WTC11 (cell line): ENCODE measurements around the gene TMOD3. TPM values are rescaled to one million over a fixed set of nuclear protein-coding genes. Genes with fewer than 3 reads are reported as not detected.
"Not testable (repeated sequence)": the region's sequence is repeated elsewhere in the genome, so short reads cannot be mapped to it uniquely, and the experiment has no call there.

ENCODE experiments used
- ATAC-seq: fragments of 200-7000 bp; cut with Tn5 transposase; 2 replicates; pipeline ENCODE4 v1.10.0; 2021; ENCODE audit warnings: mild to moderate bottlenecking, moderate library complexity
- CTCF ChIA-PET: fragments of 300-600 bp; sonication (Branson Sonifier 250); formaldehyde crosslinking; loops from one replicate; lab custom pipeline; 2021; ENCODE audit warnings: antibody characterized with exemption; lab: Charles Lee
- POLR2A ChIA-PET: fragments of 350-600 bp; sonication (Branson Sonifier 250); formaldehyde crosslinking; loops from one replicate; lab custom pipeline; 2021; ENCODE audit warnings: antibody characterized with exemption; lab: Charles Lee
- DNase-seq: peaks from one replicate; pipeline ENCODE4 v3.0.0; 2021; ENCODE audit warnings: low spot score
- H3K27ac Mint-ChIP-seq: 2 replicates; pipeline ENCODE4 v1.8.0; 2021; ENCODE audit warnings: mixed read lengths
- H3K27me3 Mint-ChIP-seq: 2 replicates; pipeline ENCODE4 v1.8.0; 2021; ENCODE audit warnings: low read depth, mild to moderate bottlenecking, moderate library complexity, mixed read lengths
- H3K36me3 Mint-ChIP-seq: 2 replicates; pipeline ENCODE4 v1.8.0; 2021; ENCODE audit warnings: mixed read lengths
- H3K4me1 Mint-ChIP-seq: 2 replicates; pipeline ENCODE4 v1.8.0; 2022; ENCODE audit warnings: mixed read lengths
- H3K4me3 Mint-ChIP-seq: 2 replicates; pipeline ENCODE4 v1.8.0; 2021; ENCODE audit warnings: mild to moderate bottlenecking, moderate library complexity, mixed read lengths
- H3K9me3 Mint-ChIP-seq: 2 replicates; pipeline ENCODE4 v1.8.0; 2021; ENCODE audit warnings: mixed read lengths
- ATF1 ChIP-seq: sonication (generic); formaldehyde crosslinking; IDR thresholded peaks from 2 replicates; pipeline ENCODE4 v1.8.1; 2023; ENCODE audit warnings: mild to moderate bottlenecking, moderate library complexity, missing genetic modification reagents
- CBFB ChIP-seq: sonication (generic); formaldehyde crosslinking; IDR thresholded peaks from 2 replicates; pipeline ENCODE4 v1.8.1; 2022; ENCODE audit warnings: mild to moderate bottlenecking, low read depth, missing genetic modification reagents
- CREB1 ChIP-seq: sonication (generic); formaldehyde crosslinking; IDR thresholded peaks from 2 replicates; pipeline ENCODE4 v1.8.0; 2023; ENCODE audit warnings: mild to moderate bottlenecking, missing genetic modification reagents
- ELF4 ChIP-seq: sonication (generic); formaldehyde crosslinking; IDR thresholded peaks from 2 replicates; pipeline ENCODE4 v1.8.1; 2022; ENCODE audit warnings: low read depth, mild to moderate bottlenecking, moderate library complexity, missing genetic modification reagents
- FOXK1 ChIP-seq: sonication (generic); formaldehyde crosslinking; IDR thresholded peaks from 2 replicates; pipeline ENCODE4 v1.8.0; 2022; ENCODE audit warnings: mild to moderate bottlenecking, moderate library complexity, missing genetic modification reagents
- GABPB1 ChIP-seq: sonication (generic); formaldehyde crosslinking; IDR thresholded peaks from 2 replicates; pipeline ENCODE4 v1.8.1; 2023; ENCODE audit warnings: mild to moderate bottlenecking, missing genetic modification reagents
- GTF2I ChIP-seq: fragments of 250-450 bp; sonication (Bioruptor Pico); conservative IDR thresholded peaks from 2 replicates; pipeline ENCODE4 v1.4.0; 2021; ENCODE audit warnings: mild to moderate bottlenecking
- HMGA2 ChIP-seq: fragments of 250-450 bp; sonication (Bioruptor Pico); IDR thresholded peaks from 2 replicates; pipeline ENCODE4 v1.4.0; 2021; ENCODE audit warnings: mild to moderate bottlenecking, moderate library complexity
- IRF2 ChIP-seq: sonication (generic); formaldehyde crosslinking; IDR thresholded peaks from 2 replicates; pipeline ENCODE4 v1.8.0; 2022; ENCODE audit warnings: low read depth, missing genetic modification reagents, borderline replicate concordance
- NFATC4 ChIP-seq: fragments of 250-450 bp; sonication (Bioruptor Pico); IDR thresholded peaks from 2 replicates; pipeline ENCODE4 v1.9.0; 2021; ENCODE audit warnings: mild to moderate bottlenecking
- OVOL2 ChIP-seq: fragments of 250-450 bp; sonication (Bioruptor Pico); IDR thresholded peaks from 2 replicates; pipeline ENCODE4 v1.9.0; 2021; ENCODE audit warnings: mild to moderate bottlenecking, borderline replicate concordance
- TCF7 ChIP-seq: sonication (generic); formaldehyde crosslinking; IDR thresholded peaks from 2 replicates; pipeline ENCODE4 v1.8.0; 2022; ENCODE audit warnings: mild to moderate bottlenecking, low read depth, missing genetic modification reagents, moderate library complexity
- ZNF138 ChIP-seq: sonication (generic); formaldehyde crosslinking; conservative IDR thresholded peaks from 2 replicates; pipeline ENCODE4 v1.8.1; 2022; ENCODE audit warnings: mild to moderate bottlenecking, moderate library complexity, missing genetic modification reagents
- ZNF232 ChIP-seq: sonication (generic); formaldehyde crosslinking; IDR thresholded peaks from 2 replicates; pipeline ENCODE4 v1.8.0; 2022; ENCODE audit warnings: mild to moderate bottlenecking, missing genetic modification reagents
- ZNF423 ChIP-seq: fragments of 250-450 bp; sonication (Bioruptor Pico); IDR thresholded peaks from 2 replicates; pipeline ENCODE4 v2.1.2; 2022; ENCODE audit warnings: mild to moderate bottlenecking, moderate library complexity
- total RNA-seq: library from RNA; stranded (reverse); gene quantifications from 3 replicates; pipeline ENCODE4 v1.2.3, GENCODE V29; 2021
- TF ChIP-seq, protein P1 (sequence below): sonication (generic); formaldehyde crosslinking; IDR thresholded peaks from 2 replicates; pipeline ENCODE4 v1.8.0; 2022; ENCODE audit warnings: mild to moderate bottlenecking, missing genetic modification reagents
- TF ChIP-seq, protein P2 (sequence below): sonication (generic); formaldehyde crosslinking; IDR thresholded peaks from 2 replicates; pipeline ENCODE4 v1.8.0; 2023; ENCODE audit warnings: mild to moderate bottlenecking, missing genetic modification reagents
- TF ChIP-seq, protein P3 (sequence below): fragments of 250-450 bp; sonication (Bioruptor Pico); conservative IDR thresholded peaks from 2 replicates; pipeline ENCODE4 v1.9.0; 2021; ENCODE audit warnings: mild to moderate bottlenecking
- TF ChIP-seq, protein P4 (sequence below): sonication (generic); formaldehyde crosslinking; IDR thresholded peaks from 2 replicates; pipeline ENCODE4 v1.8.0; 2022; ENCODE audit warnings: mild to moderate bottlenecking, missing genetic modification reagents

The TMOD3 gene
- total RNA-seq, 1 experiment from 2014 or later = 40.6 TPM

GRCh38 chr15:51783967-51784366 is 45.5 kb upstream of the TMOD3 start (continued):
- no peak for TF ChIP-seq ZNF423 (CRISPR knock-in tag)
- TF ChIP-seq, all 79 proteins: peak for 0

DNA sequence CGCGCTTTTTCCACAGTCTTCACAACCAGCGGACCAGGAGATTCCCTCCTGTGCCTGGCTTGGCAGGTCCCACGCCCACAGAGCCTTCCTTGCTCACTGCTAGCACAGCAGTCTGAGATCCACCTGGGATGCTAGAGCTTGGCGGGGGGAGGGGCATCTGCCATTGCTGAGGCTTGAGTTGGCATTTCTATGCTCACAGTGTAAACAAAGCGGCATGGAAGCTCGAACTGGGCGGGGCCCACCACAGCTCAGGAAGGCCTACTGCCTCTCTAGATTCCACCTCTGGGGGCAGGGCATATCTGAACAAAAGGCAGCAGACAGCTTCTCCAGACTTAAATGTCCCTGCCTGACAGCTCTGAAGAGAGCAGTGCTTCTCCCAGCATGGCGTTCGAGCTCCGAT is 42.3 kb upstream of the TMOD3 start:
- TF ChIP-seq, protein P1, sequence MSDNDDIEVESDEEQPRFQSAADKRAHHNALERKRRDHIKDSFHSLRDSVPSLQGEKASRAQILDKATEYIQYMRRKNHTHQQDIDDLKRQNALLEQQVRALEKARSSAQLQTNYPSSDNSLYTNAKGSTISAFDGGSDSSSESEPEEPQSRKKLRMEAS (CRISPR knock-in tag) = 0 out of 2 replicates have a peak, but pooled peaks have one; percentile 34
- TF ChIP-seq FOXK1 (CRISPR knock-in tag) = peak; percentile 93
- TF ChIP-seq, all 79 proteins: peak for 2; not testable (repeated sequence) for 77
- POLR2A ChIA-PET = interaction anchor here (0.6 to 0.9 kb wide), 2 partner anchors 130 to 177 kb away, joined by 4 to 5 read pairs; no protein-coding TSS in a partner anchor
- ATAC-seq (peak; percentile 84), DNase-seq (peak; percentile 81)
- CTCF ChIA-PET = interaction anchor here (0.9 to 2.5 kb wide), 13 partner anchors 8 to 137 kb away, joined by 3 to 11 read pairs (median 4); partner anchors contain the start of gene LYSMD2
- not testable (repeated sequence) for H3K36me3 Mint-ChIP-seq, H3K27me3 Mint-ChIP-seq, H3K4me3 Mint-ChIP-seq, H3K9me3 Mint-ChIP-seq, H3K27ac Mint-ChIP-seq
- peaks cover 13% of the 10 kb centered on the region for H3K4me1 Mint-ChIP-seq

DNA sequence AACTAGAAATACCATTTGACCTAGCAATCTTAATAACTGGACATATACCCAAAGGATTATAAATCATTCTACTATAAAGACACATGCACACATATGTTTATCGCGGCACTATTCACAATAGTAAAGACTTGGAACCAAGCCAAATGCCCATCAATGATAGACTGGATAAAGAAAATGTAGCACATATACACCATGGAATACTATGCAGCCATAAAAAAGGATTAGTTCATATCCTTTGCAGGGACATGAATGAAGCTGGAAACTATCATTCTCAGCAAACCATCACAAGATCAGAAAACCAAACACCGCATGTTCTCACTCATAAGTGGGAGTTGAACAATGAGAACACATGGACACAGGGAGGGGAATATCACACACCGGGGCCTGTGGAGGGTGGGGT is 37.0 kb upstream of the TMOD3 start:
- H3K27me3 Mint-ChIP-seq, POLR2A ChIA-PET, H3K36me3 Mint-ChIP-seq, DNase-seq, H3K4me3 Mint-ChIP-seq, ATAC-seq, H3K27ac Mint-ChIP-seq, H3K4me1 Mint-ChIP-seq, H3K9me3 Mint-ChIP-seq, CTCF ChIA-PET: not testable (repeated sequence)

- Mint-ChIP-seq H3K27me3 (peaks cover 5% of the 10 kb centered on the region; the same call in 1 of the 2 replicates), H3K4me1 (no peaks in the 10 kb centered on the region), H3K27ac (no peak overlapping the region), H3K4me3 (no peak overlapping the region), H3K9me3 (peaks cover 9% of the 10 kb centered on the region; the same call in 1 of the 2 replicates), H3K36me3 (no peaks in the 10 kb centered on the region)
- ATAC-seq = no peak
- DNase-seq = no peak
- ChIA-PET POLR2A (no interaction called here), CTCF (no interaction called here)
- TF ChIP-seq ZNF423 (CRISPR knock-in tag) (no peak), CREB1 (CRISPR knock-in tag) (no peak), ZNF232 (CRISPR knock-in tag) (no peak), OVOL2 (no peak), GABPB1 (CRISPR knock-in tag) (no peak), CBFB (CRISPR knock-in tag) (no peak), HMGA2 (no peak), NFATC4 (CRISPR knock-in tag) (no peak), ZNF138 (CRISPR knock-in tag) (no peak), ATF1 (CRISPR knock-in tag) (no peak), GTF2I (CRISPR knock-in tag) (no peak), IRF2 (CRISPR knock-in tag) (no peak), ELF4 (CRISPR knock-in tag) (no peak), TCF7 (CRISPR knock-in tag) (no peak)
- TF ChIP-seq, protein P2, sequence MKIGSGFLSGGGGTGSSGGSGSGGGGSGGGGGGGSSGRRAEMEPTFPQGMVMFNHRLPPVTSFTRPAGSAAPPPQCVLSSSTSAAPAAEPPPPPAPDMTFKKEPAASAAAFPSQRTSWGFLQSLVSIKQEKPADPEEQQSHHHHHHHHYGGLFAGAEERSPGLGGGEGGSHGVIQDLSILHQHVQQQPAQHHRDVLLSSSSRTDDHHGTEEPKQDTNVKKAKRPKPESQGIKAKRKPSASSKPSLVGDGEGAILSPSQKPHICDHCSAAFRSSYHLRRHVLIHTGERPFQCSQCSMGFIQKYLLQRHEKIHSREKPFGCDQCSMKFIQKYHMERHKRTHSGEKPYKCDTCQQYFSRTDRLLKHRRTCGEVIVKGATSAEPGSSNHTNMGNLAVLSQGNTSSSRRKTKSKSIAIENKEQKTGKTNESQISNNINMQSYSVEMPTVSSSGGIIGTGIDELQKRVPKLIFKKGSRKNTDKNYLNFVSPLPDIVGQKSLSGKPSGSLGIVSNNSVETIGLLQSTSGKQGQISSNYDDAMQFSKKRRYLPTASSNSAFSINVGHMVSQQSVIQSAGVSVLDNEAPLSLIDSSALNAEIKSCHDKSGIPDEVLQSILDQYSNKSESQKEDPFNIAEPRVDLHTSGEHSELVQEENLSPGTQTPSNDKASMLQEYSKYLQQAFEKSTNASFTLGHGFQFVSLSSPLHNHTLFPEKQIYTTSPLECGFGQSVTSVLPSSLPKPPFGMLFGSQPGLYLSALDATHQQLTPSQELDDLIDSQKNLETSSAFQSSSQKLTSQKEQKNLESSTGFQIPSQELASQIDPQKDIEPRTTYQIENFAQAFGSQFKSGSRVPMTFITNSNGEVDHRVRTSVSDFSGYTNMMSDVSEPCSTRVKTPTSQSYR (CRISPR knock-in tag) = no peak
- TF ChIP-seq, protein P3, sequence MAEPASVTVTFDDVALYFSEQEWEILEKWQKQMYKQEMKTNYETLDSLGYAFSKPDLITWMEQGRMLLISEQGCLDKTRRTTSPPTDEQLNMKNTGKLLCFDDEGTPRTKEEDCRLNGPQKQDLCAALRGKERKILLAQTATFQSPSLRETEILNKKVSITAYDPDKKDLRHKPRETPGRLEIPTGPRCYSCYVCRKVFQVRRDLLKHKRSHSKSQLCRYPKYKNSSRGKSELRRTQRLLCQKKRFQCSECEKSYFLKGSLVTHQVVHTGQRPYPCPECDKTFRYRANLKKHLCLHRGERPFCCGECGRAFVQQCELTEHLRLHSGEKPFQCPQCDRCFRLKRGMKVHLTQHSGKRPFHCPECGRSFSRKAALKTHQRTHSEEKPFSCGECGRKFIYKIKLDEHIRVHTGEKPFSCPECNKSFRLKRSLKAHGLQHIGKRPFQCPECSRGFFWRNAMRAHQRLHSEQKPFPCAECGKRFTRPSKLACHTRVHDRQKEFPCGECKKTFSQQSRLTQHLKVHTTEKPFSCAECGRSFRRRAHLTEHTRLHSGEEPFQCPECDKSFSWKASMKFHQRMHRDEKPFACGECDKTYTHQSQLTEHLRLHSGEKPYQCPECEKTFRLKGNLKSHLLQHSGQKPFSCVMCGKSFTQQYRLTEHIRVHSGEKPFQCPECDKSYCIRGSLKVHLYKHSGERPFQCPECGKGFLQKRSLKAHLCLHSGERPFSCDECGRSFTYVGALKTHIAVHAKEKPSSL (CRISPR knock-in tag) = no peak
- TF ChIP-seq, protein P4, sequence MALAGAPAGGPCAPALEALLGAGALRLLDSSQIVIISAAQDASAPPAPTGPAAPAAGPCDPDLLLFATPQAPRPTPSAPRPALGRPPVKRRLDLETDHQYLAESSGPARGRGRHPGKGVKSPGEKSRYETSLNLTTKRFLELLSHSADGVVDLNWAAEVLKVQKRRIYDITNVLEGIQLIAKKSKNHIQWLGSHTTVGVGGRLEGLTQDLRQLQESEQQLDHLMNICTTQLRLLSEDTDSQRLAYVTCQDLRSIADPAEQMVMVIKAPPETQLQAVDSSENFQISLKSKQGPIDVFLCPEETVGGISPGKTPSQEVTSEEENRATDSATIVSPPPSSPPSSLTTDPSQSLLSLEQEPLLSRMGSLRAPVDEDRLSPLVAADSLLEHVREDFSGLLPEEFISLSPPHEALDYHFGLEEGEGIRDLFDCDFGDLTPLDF (CRISPR knock-in tag) = no peak
Measured at GRCh38 chr15:51793521-51794305, 35.7 kb upstream of the TMOD3 start.
